Activated B cell treated with CpG ODN at 0.5 μM for 24 hours (primary cell): ENCODE data around the gene KEL. TPM values are rescaled to one million over a fixed set of nuclear protein-coding genes. Genes with fewer than 3 reads are reported as not detected.
A peak's percentile ranks its signal among the peaks of the same experiment; 100 is the strongest.

Experiments
- ATAC-seq: fragments of 200-7000 bp; cut with Tn5 transposase; one replicate; pipeline ENCODE4 v1.10.0; 2021; ENCODE audit warnings: low read depth, mild to moderate bottlenecking, moderate library complexity
- CTCF ChIA-PET: fragments of 350-600 bp; sonication (Branson Sonifier 250); formaldehyde crosslinking; loops from one replicate; lab custom pipeline; 2021; ENCODE audit warnings: antibody characterized with exemption; lab: Charles Lee
- POLR2A ChIA-PET: fragments of 350-600 bp; sonication (Branson Sonifier 250); formaldehyde crosslinking; loops from one replicate; lab custom pipeline; 2021; ENCODE audit warnings: antibody characterized with exemption; lab: Charles Lee
- DNase-seq: peaks from one replicate; pipeline ENCODE4 v3.0.0; 2022
- H3K27ac Mint-ChIP-seq: one replicate; pipeline ENCODE4 v1.8.0; 2020; ENCODE audit warnings: mixed read lengths
- H3K27me3 Mint-ChIP-seq: one replicate; pipeline ENCODE4 v1.8.0; 2021; ENCODE audit warnings: mixed read lengths
- H3K36me3 Mint-ChIP-seq: one replicate; pipeline ENCODE4 v1.8.0; 2021; ENCODE audit warnings: low read depth, mixed read lengths
- H3K4me1 Mint-ChIP-seq: one replicate; pipeline ENCODE4 v1.8.0; 2021; ENCODE audit warnings: mixed read lengths
- H3K4me3 Mint-ChIP-seq: one replicate; pipeline ENCODE4 v1.8.0; 2020; ENCODE audit warnings: mild to moderate bottlenecking, mixed read lengths
- H3K9me3 Mint-ChIP-seq: one replicate; pipeline ENCODE4 v1.8.0; 2020; ENCODE audit warnings: mixed read lengths
- intact Hi-C: fragments of 100-400 bp; cut with micrococcal nuclease; formaldehyde crosslinking; loops from one replicate; pipeline ENCODE4 v1.15.1; 2024
- total RNA-seq: library from RNA; stranded (reverse); gene quantifications from 2 replicates; pipeline ENCODE4 v1.2.3, GENCODE V29; 2022
- TF ChIP-seq, protein P1 (sequence below): fragments of 200-600 bp; IDR thresholded peaks from one replicate; pipeline ENCODE4 v1.8.0; 2022; ENCODE audit warnings: antibody characterized with exemption, mild to moderate bottlenecking

Gene KEL
- total RNA-seq, 1 donor from 2014 or later = 1.2 TPM

DNA sequence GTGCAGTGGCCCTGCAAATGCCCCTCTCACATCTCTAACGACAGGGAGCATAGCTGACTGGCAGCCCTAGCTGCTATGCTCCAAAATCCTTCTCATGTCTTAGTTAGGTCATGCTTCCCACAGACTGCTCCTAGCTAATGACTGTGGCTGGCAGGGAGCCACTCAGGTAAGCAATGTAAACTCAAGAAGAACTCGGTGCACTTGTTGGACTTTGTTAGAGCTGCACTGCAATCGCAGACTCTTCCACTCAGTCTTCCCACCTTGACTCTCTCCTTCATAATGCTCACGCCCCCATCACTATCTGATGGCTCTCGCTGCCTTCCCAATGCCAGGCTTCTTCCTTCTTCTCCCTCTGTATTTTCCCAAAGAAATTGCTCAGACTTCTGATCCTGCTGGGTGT is 40.7 kb upstream of the KEL start:
- Mint-ChIP-seq H3K4me1 (peaks cover 10% of the 10 kb centered on the region), H3K9me3 (no peaks in the 10 kb centered on the region), H3K4me3 (peak overlapping the region; percentile 81), H3K27ac (no peak overlapping the region), H3K36me3 (no peaks in the 10 kb centered on the region), H3K27me3 (peaks cover 1% of the 10 kb centered on the region)
- ChIA-PET CTCF (interaction anchor here (0.9 to 17.3 kb wide), 23 partner anchors 10 to 468 kb away, joined by 3 to 519 read pairs (median 6); partner anchors contain the start of genes EPHB6 and TAS2R40), POLR2A (interaction anchor here (0.6 to 1.5 kb wide), 5 partner anchors 212 to 408 kb away, joined by 3 to 7 read pairs (median 5); no protein-coding TSS in a partner anchor)
- intact Hi-C loops = loop anchor here (1.0 to 2.0 kb wide), 7 partner anchors 149 to 468 kb away; no protein-coding TSS in a partner anchor
- DNase-seq (no peak), ATAC-seq (no peak)
- TF ChIP-seq, protein P1, sequence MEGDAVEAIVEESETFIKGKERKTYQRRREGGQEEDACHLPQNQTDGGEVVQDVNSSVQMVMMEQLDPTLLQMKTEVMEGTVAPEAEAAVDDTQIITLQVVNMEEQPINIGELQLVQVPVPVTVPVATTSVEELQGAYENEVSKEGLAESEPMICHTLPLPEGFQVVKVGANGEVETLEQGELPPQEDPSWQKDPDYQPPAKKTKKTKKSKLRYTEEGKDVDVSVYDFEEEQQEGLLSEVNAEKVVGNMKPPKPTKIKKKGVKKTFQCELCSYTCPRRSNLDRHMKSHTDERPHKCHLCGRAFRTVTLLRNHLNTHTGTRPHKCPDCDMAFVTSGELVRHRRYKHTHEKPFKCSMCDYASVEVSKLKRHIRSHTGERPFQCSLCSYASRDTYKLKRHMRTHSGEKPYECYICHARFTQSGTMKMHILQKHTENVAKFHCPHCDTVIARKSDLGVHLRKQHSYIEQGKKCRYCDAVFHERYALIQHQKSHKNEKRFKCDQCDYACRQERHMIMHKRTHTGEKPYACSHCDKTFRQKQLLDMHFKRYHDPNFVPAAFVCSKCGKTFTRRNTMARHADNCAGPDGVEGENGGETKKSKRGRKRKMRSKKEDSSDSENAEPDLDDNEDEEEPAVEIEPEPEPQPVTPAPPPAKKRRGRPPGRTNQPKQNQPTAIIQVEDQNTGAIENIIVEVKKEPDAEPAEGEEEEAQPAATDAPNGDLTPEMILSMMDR = no peak

DNA sequence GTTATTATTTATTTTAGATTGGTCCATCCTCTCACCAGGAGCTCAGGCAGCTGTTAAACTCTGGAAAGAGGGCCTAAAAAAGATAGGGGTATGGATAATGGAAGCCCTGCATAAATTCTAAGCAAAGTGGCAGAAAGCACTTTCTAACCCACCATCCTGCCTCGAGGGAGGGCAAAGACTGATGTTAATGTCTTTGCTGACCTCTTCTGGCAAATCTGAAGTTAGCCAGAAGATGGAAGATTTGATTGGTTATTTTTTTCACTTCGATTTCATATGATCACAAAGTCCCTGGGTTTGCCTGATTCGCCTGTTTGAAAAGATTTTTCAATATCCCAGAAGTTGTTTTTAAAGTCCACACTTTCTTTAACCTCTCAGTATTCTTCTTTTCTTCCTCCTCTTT is 39.9 kb upstream of the KEL start:
- Mint-ChIP-seq H3K36me3 (no peaks in the 10 kb centered on the region), H3K27ac (no peak overlapping the region), H3K4me1 (peaks cover 8% of the 10 kb centered on the region), H3K9me3 (no peaks in the 10 kb centered on the region), H3K27me3 (no peaks in the 10 kb centered on the region), H3K4me3 (no peak overlapping the region)
- no peak for ATAC-seq
- DNase-seq = no peak
- CTCF ChIA-PET = interaction anchor here (0.9 to 17.3 kb wide), 16 partner anchors 12 to 397 kb away, joined by 3 to 519 read pairs (median 10); partner anchors contain the start of genes EPHB6 and TAS2R40
- TF ChIP-seq, protein P1 = no peak
- POLR2A ChIA-PET = interaction anchor here (1.1 kb wide), 1 partner anchor 399 kb away, joined by 4 read pairs; no protein-coding TSS in a partner anchor
- intact Hi-C loops = loop anchor here (2.0 kb wide), 1 partner anchor 289 kb away; no protein-coding TSS in a partner anchor

DNA sequence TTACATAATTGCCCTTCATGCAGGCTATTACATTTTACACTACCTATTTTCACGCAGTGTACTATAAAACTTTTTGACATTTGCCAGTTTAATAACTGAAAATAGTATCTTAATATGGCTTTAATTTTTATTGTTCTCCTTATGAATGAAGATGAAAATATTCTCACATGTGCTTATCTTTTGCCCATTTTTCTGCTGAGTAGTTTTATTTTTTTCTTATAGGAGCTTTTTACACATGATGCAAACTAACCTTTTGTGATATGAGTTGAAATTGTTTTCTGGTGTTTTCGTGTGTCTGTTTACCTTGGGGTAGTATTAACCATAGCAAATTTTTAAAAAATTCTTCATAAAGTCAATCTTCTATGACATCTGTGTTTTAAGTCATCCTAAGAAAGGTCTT is 38.5 kb upstream of the KEL start:
- Mint-ChIP-seq H3K36me3 (no peaks in the 10 kb centered on the region), H3K27me3 (no peaks in the 10 kb centered on the region), H3K9me3 (no peaks in the 10 kb centered on the region), H3K4me1 (peaks cover 11% of the 10 kb centered on the region), H3K4me3 (no peak overlapping the region), H3K27ac (no peak overlapping the region)
- CTCF ChIA-PET = interaction anchor here (1.1 to 17.3 kb wide), 6 partner anchors 119 to 395 kb away, joined by 4 to 519 read pairs (median 57); partner anchors contain the start of genes EPHB6 and TAS2R40
- ATAC-seq (no peak), DNase-seq (no peak)
- intact Hi-C loops = no loop called here
- POLR2A ChIA-PET = interaction anchor here (0.7 kb wide), 1 partner anchor 11 kb away, joined by 3 read pairs; no protein-coding TSS in a partner anchor
- TF ChIP-seq, protein P1 = no peak

DNA sequence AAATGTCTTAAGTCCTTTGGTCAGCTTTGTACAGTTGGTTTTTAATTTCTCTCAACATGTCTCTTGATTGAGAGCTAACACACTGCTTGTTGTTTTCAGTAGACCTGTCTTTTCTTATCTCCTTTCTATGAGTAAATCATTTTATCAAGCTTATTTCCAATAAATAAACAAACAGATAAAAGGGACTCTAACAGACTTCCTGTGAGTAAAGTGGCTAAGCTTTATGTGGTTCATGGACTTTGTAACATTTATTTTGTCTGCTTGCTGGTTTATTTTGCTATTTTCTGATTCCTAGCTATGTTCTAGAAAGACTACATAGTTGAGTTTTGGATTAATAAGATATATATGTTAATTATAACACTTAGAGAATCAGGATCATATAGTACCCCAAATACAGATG is 37.6 kb upstream of the KEL start:
- Mint-ChIP-seq H3K9me3 (no peaks in the 10 kb centered on the region), H3K27me3 (no peaks in the 10 kb centered on the region), H3K27ac (no peak overlapping the region), H3K36me3 (no peaks in the 10 kb centered on the region), H3K4me3 (no peak overlapping the region), H3K4me1 (peaks cover 15% of the 10 kb centered on the region)
- ATAC-seq (no peak), DNase-seq (no peak)
- TF ChIP-seq, protein P1 = no peak
- intact Hi-C loops = no loop called here
- POLR2A ChIA-PET = no interaction called here
- CTCF ChIA-PET = interaction anchor here (1.0 to 6.7 kb wide), 5 partner anchors 145 to 396 kb away, joined by 3 to 44 read pairs (median 5); partner anchors contain the start of gene EPHB6

GRCh38 chr7:142998966-142999365 is 36.8 kb upstream of the KEL start:
- Mint-ChIP-seq H3K9me3 (no peaks in the 10 kb centered on the region), H3K4me3 (no peak overlapping the region), H3K27ac (no peak overlapping the region), H3K4me1 (peaks cover 15% of the 10 kb centered on the region), H3K27me3 (no peaks in the 10 kb centered on the region), H3K36me3 (no peaks in the 10 kb centered on the region)
- ChIA-PET POLR2A (no interaction called here), CTCF (interaction anchor here (1.0 to 6.7 kb wide), 5 partner anchors 144 to 395 kb away, joined by 3 to 44 read pairs (median 5); partner anchors contain the start of gene EPHB6)
- DNase-seq (no peak), ATAC-seq (no peak)
- TF ChIP-seq, protein P1 = no peak
- intact Hi-C loops = no loop called here
